ENCODE data around the gene LPCAT1.

The LPCAT1 gene

DNA sequence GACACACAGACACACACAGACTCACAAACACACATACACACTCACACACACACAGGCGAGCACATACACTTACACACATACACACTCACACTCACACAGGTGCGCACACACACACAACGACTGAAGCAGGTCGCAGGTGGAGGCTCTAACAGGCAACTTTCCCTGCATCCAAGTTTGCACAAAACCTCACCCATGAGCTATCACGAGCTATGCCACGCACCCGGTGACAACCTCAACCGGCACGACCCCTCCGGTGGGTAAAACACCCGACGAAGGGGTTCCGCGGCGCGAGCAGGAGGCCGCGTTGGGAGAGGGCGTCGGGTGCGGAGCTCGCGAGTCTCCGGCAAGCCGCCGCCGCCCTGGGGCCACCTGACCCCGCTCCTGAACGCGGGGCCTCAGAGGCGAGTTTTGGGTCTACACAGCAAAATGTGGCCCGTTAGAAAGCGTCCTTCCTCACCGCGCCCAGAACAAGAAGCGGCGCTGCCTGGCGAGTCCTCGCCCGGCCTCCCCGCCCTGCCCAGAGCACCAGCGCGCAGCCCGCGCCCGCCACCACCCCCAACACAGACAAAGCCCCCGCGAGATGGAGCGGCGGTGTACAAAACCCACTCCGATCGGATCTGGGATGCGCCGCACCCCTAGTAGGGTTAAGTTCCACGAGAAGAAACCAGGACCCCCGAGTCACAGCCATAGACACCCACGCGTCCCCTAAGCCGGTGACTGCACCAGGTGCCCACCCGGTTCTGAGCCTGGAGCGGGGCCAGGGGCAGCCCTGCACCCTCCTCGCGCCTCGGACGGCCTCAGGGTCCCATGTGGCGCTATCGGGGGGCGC lies 79.2 kb downstream of the LPCAT1 start:
- H3K4me3 ChIP-seq (ENCODE audit: low read depth, low read length): no peak overlapping the region
- TF ChIP-seq, protein P1, sequence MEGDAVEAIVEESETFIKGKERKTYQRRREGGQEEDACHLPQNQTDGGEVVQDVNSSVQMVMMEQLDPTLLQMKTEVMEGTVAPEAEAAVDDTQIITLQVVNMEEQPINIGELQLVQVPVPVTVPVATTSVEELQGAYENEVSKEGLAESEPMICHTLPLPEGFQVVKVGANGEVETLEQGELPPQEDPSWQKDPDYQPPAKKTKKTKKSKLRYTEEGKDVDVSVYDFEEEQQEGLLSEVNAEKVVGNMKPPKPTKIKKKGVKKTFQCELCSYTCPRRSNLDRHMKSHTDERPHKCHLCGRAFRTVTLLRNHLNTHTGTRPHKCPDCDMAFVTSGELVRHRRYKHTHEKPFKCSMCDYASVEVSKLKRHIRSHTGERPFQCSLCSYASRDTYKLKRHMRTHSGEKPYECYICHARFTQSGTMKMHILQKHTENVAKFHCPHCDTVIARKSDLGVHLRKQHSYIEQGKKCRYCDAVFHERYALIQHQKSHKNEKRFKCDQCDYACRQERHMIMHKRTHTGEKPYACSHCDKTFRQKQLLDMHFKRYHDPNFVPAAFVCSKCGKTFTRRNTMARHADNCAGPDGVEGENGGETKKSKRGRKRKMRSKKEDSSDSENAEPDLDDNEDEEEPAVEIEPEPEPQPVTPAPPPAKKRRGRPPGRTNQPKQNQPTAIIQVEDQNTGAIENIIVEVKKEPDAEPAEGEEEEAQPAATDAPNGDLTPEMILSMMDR (IDR thresholded peaks at IDR 0.05; ENCODE audit: low read depth, low read length): no peak
- DNase-seq (ENCODE audit: low read depth, low spot score): no peak
- in situ Hi-C loops (cut with HindIII; ENCODE audit: low sequenced_read_pairs): no loop called here

DNA sequence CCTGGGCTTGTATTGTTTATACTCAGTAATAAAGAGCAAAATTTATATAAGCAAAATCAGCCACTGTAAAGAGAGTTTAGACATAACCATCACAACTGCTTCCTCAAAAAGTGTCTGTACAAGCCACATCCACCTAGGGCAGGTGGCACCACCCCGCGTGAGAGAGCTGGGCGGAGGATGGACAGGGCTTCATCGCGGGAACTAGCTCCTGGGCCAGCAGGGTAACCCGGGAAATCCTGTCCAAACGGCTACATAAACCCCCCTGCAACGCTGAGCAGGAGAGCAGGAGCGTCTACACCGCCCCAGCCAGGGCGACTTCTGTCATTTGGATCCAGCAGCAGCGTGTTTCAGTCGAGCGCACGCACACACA lies 79.8 kb downstream of the LPCAT1 start:
- DNase-seq (ENCODE audit: low read depth, low spot score): no peak
- TF ChIP-seq, protein P1 (IDR thresholded peaks at IDR 0.05; ENCODE audit: low read depth, low read length): no peak
- in situ Hi-C loops (cut with HindIII; ENCODE audit: low sequenced_read_pairs): no loop called here

DNA sequence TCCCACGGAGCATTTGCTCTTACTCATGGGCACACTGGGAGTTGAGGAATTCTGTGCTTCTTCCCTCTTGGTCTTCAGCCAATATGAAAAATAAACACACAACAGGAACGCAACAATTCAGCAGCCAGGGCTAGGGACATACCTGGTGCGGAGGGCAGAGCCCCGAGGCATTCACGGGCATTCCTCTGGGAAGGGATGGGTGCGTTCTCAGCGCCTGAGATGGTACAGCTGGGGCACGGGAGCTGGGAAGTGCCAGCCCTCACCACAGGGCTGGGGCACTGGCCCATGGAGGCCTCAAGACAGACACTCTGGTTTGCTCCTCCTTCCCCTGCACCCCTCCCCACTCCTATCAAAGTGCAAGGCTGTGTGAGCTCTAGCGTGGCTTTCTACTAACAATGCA lies 80.6 kb downstream of the LPCAT1 start:
- TF ChIP-seq, protein P1 (IDR thresholded peaks at IDR 0.05; ENCODE audit: low read depth, low read length): no peak
- H3K4me3 ChIP-seq (ENCODE audit: low read depth, low read length): no peak overlapping the region
- no peak for DNase-seq (ENCODE audit: low read depth, low spot score)
- in situ Hi-C loops (cut with HindIII; ENCODE audit: low sequenced_read_pairs): no loop called here

More for the DNA sequence above, 79.8 kb downstream of the LPCAT1 start:
- H3K4me3 ChIP-seq (ENCODE audit: low read depth, low read length): no peak overlapping the region

- TF ChIP-seq, protein P1 (IDR thresholded peaks at IDR 0.05; ENCODE audit: low read depth, low read length): no peak
- in situ Hi-C loops (cut with HindIII; ENCODE audit: low sequenced_read_pairs): no loop called here
- no peak overlapping the region for H3K4me3 ChIP-seq (ENCODE audit: low read depth, low read length)
- DNase-seq (ENCODE audit: low read depth, low spot score): no peak
Observed at GRCh38 chr5:1442222-1443145, 81.3 kb downstream of the LPCAT1 start.

DNA sequence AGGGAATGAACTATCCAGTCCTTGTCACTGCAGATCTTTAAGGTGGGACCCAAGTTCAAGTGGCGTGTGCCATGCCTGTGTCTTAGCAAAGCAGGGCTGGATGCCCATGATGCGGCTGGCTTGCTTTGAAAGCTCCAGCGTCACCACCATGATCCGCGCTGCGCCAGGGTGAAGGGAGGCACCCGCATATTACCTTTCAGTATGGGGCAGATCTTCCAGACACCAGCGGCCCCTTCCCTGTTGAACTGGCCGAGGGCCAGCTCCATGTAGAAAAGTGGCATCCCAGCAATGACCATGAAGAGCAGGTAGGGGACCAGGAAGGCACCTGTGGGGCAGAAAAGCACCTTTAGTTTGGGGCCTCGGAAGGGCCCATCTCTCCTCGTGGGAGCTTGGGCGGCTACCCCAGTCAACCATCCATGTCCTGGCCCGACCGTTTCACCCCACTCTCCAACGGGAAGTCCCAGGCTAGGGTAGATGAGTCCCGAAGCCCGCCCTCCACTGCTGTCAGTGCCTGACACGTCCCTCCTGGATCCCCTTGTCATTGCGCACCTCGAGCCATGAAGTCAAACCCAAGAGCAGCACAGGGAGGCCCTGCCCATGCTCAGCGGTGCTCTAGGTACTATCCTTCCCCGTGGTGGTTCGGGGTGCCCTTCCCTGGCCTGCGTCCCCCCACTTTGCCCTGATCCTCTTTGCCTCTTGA lies 82.4 kb downstream of the LPCAT1 start:
- in situ Hi-C loops (cut with HindIII; ENCODE audit: low sequenced_read_pairs): no loop called here
- DNase-seq (ENCODE audit: low read depth, low spot score): no peak
- H3K4me3 ChIP-seq (ENCODE audit: low read depth, low read length): no peak overlapping the region
- TF ChIP-seq, protein P1 (IDR thresholded peaks at IDR 0.05; ENCODE audit: low read depth, low read length): no peak

DNA sequence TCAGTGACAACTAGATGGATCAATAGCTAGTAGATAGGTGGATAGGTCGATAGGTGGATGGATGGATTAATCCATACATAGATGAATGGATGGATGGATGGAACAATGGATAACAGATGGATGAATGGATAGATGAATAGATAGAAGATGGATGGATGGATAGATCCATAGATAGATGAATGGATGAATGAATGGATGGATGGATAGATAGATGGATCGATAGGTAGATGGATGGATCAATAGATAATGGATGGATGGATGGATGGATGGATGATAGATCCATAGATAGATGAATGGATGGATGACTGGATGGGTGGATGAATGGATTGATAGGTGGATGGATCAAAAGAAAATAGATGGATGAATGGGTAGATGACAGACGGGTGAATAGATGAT lies 83.7 kb downstream of the LPCAT1 start:
- no peak overlapping the region for H3K4me3 ChIP-seq (ENCODE audit: low read depth, low read length)
- no peak for DNase-seq (ENCODE audit: low read depth, low spot score)
- in situ Hi-C loops (cut with HindIII; ENCODE audit: low sequenced_read_pairs): no loop called here
- TF ChIP-seq, protein P1 (IDR thresholded peaks at IDR 0.05; ENCODE audit: low read depth, low read length): no peak
